Activated CD4-positive, alpha-beta T cell treated with anti-CD3 and anti-CD28 coated beads for 24 hours (primary cell): ENCODE results near the gene MX1.

Experiments used
- DNase-seq, 2 donors: peaks; one replicate each; pipeline ENCODE4 v3.0.0-alpha.2; 2020; ENCODE audit warnings: low read depth in 2 of 2

Gene MX1, protein sequence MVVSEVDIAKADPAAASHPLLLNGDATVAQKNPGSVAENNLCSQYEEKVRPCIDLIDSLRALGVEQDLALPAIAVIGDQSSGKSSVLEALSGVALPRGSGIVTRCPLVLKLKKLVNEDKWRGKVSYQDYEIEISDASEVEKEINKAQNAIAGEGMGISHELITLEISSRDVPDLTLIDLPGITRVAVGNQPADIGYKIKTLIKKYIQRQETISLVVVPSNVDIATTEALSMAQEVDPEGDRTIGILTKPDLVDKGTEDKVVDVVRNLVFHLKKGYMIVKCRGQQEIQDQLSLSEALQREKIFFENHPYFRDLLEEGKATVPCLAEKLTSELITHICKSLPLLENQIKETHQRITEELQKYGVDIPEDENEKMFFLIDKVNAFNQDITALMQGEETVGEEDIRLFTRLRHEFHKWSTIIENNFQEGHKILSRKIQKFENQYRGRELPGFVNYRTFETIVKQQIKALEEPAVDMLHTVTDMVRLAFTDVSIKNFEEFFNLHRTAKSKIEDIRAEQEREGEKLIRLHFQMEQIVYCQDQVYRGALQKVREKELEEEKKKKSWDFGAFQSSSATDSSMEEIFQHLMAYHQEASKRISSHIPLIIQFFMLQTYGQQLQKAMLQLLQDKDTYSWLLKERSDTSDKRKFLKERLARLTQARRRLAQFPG

DNA sequence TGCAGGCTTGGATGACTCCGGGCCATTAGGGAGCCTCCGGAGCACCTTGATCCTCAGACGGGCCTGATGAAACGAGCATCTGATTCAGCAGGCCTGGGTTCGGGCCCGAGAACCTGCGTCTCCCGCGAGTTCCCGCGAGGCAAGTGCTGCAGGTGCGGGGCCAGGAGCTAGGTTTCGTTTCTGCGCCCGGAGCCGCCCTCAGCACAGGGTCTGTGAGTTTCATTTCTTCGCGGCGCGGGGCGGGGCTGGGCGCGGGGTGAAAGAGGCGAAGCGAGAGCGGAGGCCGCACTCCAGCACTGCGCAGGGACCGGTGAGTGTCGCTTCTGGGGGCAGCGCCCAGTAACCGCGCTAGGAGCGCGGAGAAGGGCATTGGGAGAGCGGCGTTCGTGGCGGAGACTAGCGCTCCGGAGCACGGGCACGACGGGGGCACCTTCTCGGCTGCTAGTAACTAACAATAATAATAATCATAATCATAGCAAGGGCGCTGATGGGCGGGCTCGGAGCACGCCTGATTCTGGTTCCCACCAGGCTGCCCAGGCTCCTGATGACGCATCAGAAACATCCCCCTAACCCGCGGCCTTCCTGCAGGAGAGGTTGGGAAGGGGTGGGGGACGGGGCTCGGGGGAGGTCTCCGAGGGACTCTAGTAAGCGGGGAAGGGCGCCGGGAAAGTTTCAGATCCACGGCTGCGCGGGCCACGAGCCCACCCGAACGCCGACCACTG, at the start of gene MX1:
Gene MX1 (plus strand): TSS at position 286 of the 722 bp plus-strand sequence. CDS start 5,832 bp downstream, outside the sequence.
- DNase-seq, result peak; percentile 68 to 69

DNA sequence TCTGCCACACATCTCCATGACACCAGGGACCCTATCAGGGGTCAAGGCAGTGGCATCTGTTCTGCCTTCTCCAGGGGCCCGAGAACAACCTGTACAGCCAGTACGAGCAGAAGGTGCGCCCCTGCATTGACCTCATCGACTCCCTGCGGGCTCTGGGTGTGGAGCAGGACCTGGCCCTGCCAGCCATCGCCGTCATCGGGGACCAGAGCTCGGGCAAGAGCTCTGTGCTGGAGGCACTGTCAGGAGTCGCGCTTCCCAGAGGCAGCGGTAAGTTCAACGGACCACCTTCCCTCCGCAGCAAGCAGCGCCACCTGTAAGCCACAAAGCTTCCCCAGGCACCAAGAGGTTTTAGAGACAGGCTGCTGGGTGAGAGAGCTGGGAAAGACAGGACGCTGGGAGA, 48.3 kb upstream of the MX1 start:
- no peak for DNase-seq

DNA sequence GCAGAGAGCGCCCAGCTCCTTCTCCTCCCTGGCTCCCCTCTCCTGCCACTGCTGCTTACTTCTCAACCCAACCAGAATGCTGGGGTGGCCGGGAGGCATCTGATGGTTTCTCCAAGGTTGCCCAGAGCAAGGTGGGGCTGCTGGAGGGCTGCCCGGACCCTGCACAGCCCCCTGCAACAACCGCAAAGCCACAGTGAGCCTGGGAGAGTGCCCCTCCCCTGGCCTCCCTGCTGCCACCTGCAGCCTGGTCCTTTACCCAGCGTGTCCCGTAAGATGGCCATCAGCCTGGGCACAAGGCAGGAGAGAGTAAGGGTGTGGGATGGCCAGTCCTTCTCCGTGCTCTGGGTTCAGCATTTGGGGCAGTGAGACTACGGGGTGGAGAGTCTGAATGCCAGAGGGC, 47.2 kb upstream of the MX1 start:
- no peak for DNase-seq

DNA sequence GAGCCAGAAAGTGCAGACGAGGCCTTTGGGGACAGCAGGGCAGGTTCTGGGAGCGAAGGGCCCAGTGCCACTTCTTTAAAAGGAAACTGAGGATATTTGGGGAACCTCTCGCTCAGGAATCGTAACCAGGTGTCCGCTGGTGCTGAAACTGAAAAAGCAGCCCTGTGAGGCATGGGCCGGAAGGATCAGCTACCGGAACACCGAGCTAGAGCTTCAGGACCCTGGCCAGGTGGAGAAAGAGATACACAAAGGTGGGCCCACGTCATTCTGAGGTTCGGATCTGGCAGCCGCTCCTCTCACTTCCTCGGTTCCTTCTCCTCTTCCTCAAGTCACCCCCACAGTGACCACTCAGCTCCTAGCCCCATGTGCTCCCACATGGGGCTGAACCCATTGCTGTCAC, 46.1 kb upstream of the MX1 start:
- DNase-seq, result no peak

DNA sequence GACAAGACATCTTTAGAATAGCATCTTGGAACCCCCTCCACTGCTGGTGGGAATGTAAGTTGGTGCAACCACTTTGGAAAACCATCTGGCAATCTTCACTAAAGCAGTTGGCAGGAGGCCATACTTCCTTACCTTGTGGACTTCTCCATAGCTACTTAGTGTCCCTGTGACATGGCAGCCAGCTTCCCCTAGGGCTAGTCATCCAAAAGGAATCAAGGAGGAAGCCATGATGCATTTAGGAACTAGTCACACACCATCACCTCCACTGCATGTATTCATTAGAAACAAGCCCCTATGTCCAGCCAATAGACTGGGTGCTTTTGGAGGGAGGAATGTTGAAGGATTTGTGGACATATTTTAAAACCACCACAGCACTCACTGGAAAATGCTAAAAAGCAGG, 44.3 kb upstream of the MX1 start:
- DNase-seq, result no peak

DNA sequence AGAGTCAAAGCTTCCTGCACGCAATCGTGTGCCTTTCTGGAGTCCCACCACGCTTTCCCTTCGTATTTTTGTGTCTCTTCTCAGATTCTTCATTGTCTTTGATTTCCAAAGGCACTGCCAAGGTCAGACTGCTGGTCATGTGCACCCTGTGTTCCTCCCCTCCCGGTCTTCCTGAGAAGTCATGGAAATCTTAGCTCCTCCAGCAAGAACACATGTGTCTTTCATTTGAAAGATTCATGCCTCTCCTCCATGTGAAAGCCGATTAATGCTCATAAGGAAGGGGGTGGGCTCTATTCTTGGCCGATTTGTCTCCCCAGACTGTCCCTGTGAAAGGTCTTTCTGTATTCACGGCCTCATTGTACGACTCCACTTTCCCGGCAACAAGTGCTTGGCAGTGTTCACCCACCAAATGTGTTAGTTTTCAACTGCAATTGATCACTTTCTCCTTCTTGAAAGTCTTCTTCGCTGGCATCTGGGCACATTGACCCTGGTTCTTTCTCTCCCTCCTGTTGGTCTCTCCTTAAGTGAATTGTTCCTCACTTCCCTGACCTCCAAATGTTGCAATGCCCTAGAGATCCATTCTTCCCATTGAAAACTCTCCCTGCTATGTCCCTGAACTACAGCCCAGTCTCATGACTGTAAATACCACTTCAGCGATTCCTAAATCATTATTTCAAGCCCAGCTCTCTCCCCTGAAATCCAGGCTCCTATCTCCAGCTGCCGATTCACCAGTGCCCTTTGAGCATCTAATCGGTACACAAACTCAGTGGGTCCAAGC, 38.8 kb upstream of the MX1 start:
- no peak for DNase-seq

DNA sequence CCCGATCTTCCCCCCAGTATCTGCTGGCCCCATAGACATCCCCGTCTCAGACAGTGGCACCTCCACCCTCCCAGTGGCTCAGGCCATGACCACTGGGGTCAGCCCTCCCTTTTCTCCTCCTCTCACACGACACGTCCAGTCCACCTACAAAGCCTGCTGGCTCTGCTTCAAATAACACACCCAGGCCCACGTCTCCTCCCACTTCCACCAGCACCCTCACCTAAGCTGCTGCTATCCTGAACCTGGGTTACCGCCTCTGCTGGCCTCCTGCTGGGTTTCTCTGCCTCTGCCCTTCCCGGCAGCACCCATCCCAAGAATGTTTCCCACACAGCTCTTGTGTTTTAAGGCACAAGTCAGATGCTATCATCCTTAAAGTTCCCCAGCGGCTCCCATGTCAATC, 38.2 kb upstream of the MX1 start:
- DNase-seq, result no peak

DNA sequence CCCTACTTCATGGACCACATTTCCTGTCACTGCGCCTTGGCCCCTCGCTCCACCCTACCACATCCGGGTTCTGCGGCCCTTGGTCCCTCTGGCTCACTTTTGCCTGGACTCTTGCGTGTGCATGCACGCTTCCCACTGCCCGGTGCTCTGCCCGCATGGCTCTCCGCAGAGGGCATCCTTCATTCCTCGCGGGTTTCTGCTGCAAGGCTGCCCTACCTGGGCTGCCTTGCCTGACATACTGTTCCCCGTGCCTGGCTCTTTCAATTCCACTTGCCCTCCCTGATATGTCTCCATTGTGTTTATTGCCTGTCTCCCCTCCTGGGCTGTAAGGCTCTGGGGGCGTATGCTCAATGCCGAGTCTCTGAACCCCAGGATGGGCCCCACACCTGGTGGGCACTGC, 37.8 kb upstream of the MX1 start:
- no peak for DNase-seq

DNA sequence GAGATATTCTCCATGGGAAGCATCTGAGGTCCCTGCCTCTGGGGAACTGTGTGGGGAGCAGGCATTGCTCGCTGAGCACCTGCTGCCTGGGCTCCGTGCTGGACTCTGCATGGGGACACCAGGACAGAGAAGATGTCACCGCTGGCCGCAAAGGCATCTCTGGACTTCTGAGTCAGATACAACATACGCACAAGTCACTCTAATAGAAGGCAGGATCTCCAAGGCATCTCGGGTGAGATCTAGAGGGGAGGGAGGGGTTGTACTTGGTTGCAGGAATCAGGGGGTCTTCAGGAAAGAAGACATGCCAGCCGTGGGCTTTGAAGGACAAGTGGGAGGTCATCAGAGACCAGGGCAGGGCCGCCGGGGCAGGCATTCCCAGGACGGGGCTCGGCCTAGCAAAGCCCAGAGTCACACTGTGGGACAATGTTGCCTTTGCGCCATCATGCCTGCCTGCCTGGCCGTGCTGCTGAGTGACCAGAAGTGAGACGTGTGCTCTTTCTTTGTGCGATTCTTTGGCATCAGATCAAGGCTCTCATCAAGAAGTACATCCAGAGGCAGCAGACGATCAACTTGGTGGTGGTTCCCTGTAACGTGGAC, 35.9 kb upstream of the MX1 start:
- DNase-seq, result no peak

DNA sequence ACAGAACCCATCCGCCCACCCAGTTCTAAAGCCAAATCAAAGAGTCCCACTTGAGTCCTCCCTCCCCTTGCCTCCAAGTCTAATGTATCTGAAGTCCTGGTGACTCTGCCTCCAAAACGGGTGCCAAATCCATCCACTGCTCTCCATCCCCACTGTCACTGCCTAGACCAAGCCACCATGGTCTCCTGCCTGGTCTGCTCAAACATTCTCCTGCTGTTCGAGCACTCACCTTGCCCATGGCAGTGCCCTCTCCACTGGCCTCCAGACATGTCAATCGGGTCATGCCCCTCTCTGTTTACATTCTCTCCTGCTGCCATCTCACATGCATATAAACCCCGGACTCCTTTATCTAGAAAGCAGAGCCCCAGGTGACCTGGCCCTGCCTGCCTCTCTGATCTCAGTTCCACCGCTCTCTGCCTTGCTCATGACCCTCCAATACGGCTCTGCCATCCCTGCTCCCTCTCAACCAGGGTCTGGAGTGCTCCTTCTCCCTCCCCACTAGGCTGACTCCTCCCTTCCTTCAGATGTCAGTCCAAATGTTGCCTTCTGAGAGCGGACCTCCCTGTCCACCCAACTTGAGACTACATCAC, 32.1 kb upstream of the MX1 start:
- DNase-seq, result no peak

DNA sequence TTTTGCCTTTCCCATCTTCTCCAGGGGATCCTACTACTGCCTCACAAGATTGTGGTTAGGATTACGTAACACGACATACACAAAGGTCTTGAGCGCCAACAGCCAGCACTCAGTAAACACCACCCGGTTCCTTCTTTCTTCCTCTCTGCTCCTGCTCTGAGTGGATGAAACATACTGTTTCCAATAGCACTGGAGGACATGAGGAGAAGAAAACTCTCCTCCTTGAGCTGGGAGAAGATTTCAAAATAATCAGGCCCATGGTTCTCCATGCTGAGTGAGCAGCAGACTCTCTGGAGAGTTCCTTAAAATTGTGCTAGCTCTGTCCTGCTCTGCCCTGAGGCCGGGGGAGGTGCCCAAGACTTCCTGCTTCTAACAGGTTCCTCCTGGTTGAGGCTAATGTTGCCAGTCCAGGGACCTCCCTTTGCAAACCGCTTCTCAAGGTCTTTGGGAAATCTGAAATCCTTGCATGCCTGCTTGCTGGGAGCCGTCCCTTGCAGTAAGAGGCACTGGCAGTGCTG, 29.4 kb upstream of the MX1 start:
- no peak for DNase-seq

DNA sequence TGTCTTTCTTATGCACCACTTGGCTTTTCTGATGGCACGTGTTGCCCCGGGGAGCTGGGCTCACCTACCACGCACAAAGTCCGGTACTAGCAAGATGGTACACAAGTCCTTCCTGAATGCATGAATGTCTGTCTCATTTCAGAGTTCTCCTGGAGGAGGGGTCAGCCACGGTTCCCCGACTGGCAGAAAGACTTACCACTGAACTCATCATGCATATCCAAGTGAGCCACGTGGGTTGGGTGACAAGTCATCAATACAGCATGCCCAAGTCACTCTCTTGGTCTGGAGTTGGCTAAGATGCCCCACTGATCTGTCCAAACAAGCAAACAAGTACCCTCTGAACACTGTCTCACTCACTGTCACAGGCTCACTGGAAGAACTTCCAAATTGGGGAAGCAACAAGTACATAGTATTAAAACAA, 28.6 kb upstream of the MX1 start:
- DNase-seq, result no peak

DNA sequence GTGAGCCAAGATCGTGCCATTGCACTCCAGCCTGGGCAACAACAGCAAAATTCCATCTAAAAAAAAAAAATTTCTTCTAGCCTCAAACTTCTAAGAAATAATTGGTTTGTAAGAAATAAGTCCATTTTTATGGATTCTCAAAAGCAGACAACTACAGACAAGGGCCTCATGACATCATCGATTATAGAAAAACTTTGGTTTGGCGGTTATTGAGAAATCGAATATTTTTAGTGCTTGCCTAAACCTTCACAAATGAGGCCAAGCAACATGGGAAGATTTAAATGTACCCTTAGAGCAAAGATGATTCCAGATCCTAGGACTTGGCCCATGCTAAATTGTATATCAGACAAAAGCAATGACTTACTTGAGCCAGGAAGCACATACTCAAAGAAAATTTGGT, 27.8 kb upstream of the MX1 start:
- DNase-seq, result no peak

DNA sequence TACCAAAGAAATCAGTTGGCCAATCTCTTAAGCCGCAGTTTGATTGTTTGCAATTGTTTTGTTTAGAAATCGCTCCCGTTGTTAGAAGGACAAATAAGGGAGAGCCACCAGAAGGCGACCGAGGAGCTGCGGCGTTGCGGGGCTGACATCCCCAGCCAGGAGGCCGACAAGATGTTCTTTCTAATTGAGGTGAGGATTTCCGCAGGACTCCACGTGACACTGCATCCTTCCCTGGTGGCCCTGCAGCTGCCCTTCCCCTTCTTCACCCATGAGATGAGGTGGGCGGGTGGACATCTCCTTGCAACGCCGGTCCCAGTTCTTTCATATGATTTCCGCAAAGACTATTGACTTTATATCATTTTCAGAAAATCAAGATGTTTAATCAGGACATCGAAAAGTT, 27.2 kb upstream of the MX1 start:
- no peak for DNase-seq

DNA sequence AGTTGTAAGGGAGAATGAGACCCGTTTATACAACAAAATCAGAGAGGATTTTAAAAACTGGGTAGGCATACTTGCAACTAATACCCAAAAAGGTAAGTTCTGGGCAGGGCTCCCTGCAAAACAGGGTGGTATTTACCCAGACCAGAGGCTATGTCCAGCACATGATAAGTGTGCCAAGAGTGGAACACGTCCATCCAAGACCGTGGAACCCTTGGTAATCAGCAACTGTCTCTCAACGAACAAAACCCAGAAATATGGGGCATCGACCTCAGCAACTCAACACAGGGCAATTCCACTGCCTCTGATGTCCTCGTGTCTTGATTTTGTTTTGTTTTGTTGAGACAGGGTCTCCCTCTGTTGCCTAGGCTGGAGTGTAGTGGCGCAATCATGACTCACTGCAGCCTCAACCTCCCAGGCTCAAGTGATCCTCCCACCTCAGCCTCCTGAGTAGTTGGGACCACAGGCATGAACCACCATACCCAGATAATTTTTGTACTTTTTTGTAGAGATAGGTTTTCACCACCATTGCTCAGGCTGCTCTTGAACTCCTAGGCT, 26.7 kb upstream of the MX1 start:
- no peak for DNase-seq

DNA sequence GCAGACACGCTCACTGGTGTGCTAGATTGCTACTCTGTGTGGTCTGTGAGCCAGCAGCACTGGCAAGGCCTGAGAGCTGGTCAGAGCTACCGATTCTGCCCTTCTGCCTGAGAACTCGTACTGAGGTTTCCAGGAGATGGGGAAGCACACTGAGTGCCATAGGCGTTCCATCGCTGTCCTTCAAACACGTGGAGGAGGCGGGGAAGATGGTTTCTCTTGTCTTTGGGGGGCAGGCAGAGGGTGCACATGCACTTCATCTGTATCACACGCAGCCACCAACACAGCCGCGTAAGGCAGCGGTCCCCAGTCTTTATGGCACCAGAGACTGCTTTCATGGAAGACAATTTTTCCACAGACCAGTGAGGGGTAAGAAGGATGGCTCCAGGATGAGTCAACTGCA, 23.8 kb upstream of the MX1 start:
- DNase-seq, result no peak

DNA sequence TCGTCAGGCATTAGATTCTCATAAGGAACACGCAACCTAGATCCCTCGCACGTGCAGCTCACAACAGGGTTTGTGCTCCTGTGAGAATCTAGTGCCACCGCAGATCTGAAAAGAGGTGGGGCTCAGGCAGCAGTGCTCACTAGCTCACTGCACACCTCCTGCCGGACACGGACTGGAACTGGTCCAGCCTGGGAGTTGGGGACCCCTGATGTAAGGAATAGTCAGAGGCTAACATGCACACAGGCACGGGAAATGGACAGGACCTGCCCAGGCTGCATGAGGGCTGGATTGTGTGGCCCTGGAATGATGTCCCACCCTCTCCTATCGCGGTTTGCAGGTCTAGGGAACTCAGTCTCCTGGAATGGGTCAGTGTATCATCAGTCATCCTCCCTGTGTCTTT, 23.2 kb upstream of the MX1 start:
- DNase-seq, result no peak

DNA sequence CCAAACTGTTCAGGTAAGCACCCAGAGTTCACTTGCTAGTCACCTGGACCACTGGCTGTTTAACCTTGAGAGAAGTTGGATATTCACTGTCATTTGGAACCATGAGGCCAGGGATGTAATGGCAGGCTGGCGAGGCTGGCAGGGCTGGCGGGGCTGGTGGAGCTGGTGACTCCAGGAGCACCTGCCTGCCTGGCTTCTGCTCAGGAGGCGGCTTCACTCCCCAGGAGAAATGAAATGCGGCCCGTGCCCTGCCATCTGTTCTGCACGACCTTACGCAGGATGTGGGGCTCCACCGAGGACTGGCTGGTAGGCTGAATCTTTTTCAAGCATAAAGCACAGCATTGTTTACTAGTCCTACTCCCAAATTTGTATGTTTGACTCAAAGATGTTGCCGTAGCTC, 22.7 kb upstream of the MX1 start:
- DNase-seq, result no peak

DNA sequence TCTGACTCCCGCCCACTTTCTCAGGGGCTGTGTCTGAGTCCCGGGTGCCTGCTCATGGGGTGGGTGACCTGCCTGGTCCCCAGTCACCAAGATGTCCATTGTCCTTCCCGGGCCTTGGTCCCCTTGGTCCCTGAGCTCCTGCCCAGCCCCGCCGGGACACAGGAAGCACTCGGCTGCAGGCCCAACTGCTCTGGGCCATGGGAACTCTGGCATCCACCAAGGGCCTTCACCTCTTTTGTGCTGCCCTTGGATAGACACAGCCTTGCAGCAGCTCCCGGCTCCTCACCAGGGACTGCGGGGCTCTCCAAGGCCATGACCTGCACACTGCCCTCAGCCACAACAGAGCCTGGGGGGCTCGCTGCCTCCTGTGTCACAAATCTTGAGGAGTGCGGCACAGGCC, 22.1 kb upstream of the MX1 start:
- DNase-seq, result no peak

DNA sequence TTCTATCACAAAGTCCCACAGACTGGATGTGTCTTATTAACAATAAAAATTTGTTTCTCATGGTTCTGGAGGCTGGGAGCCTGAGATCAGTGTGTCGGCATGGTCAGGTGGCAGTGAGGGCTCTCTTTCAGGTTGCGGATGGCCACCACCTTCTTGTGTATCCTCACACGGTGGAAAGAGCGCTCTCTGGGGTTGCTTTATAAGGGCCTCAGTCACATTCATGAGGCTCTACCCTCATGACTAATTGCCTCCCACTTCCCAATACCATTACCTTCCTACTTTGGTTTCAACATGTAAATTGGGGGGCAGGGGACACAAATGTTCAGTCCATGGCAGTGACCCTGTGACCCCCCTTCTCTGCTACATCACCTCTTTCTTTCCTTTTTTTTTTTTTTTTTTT, 20.7 kb upstream of the MX1 start:
- no peak for DNase-seq

DNA sequence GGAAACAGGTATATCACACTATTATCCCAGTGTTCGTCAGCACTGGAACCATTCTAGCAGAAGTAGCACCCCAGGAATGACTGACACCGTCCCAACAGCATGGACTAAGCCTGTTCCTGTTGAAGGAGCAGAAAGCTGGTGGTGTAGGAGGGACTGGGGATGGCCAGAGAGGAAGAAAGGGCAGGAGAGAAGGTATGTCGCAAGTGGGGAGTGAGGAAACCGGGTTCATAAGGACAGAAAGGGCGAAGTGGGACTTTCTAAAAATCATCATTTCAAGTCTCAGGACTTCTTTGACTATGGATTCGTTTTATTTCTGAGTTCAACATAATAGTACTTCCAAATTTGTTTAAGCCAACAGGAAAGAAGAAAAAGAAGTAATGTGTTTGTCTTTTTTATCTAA, 19.7 kb upstream of the MX1 start:
- no peak for DNase-seq
